ENCODE measurements around the gene TMOD2. TPM values are rescaled to one million over a fixed set of nuclear protein-coding genes. Genes with fewer than 3 reads are reported as not detected.

Gene TMOD2
- total RNA-seq, 4 donors from 2014 or later, result 14.6 to 24.9 (median 19.5) TPM

- Histone ChIP-seq H3K9me3 (no peaks in the 10 kb centered on the region), H3K4me1 (peaks cover 11 to 34% (median 28%) of the 10 kb centered on the region in 4 donors), H3K36me3 (no peaks in the 10 kb centered on the region), H3K4me3 (peak overlapping the region in 2 of 4 donors; percentile 82 to 95), H3K27ac (replicated peaks in 1 of 4) (peak overlapping the region; percentile 87 to 94 (median 90)), H3K27me3 (no peaks in the 10 kb centered on the region)
- TF ChIP-seq CTCF (IDR thresholded peaks at IDR 0.05), result no peak
- TF ChIP-seq EP300 (IDR thresholded peaks at IDR 0.05), result no peak
- no peak for TF ChIP-seq POLR2AphosphoS5 (IDR thresholded peaks at IDR 0.05)
- no peak for TF ChIP-seq POLR2A (IDR thresholded peaks at IDR 0.05; ENCODE audit: low read depth)
- DNase-seq (ENCODE audit: extremely low spot score), result peak; percentile 53
- WGBS, result 65% methylated on average over 2 of the region's 2 CpGs
- intact Hi-C loops (cut with DNase I), result no loop called here
Observed at GRCh38 chr15:51738553-51738952, 12.8 kb upstream of the TMOD2 start.

- intact Hi-C loops (cut with DNase I), result no loop called here
- peak overlapping the region in 1 of 4 donors; percentile 94 for H3K27ac ChIP-seq (replicated peaks in 1 of 4)
- H3K9me3 ChIP-seq, result no peaks in the 10 kb centered on the region
- no peaks in the 10 kb centered on the region for H3K36me3 ChIP-seq
- peaks cover 11 to 34% (median 28%) of the 10 kb centered on the region in 4 donors for H3K4me1 ChIP-seq
- peak; percentile 12 for DNase-seq (ENCODE audit: extremely low spot score)
- WGBS, result 88% methylated on average over 2 of the region's 2 CpGs
- H3K4me3 ChIP-seq, result no peak overlapping the region
- no peak for TF ChIP-seq CTCF (IDR thresholded peaks at IDR 0.05)
- TF ChIP-seq POLR2AphosphoS5 (IDR thresholded peaks at IDR 0.05), result no peak
- TF ChIP-seq POLR2A (IDR thresholded peaks at IDR 0.05; ENCODE audit: low read depth), result no peak
- TF ChIP-seq EP300 (IDR thresholded peaks at IDR 0.05), result no peak
- H3K27me3 ChIP-seq, result no peaks in the 10 kb centered on the region
Observed at GRCh38 chr15:51739061-51739712, 12.2 kb upstream of the TMOD2 start.

- DNase-seq (ENCODE audit: extremely low spot score), result peak; percentile 10
- no peak for TF ChIP-seq POLR2A (IDR thresholded peaks at IDR 0.05; ENCODE audit: low read depth)
- no peak for TF ChIP-seq CTCF (IDR thresholded peaks at IDR 0.05)
- TF ChIP-seq EP300 (IDR thresholded peaks at IDR 0.05), result no peak
- no peak for TF ChIP-seq POLR2AphosphoS5 (IDR thresholded peaks at IDR 0.05)
- Histone ChIP-seq H3K4me1 (peaks cover 14 to 20% (median 18%) of the 10 kb centered on the region in 4 donors), H3K27ac (replicated peaks in 1 of 4) (no peak overlapping the region), H3K36me3 (no peaks in the 10 kb centered on the region), H3K4me3 (no peak overlapping the region), H3K27me3 (no peaks in the 10 kb centered on the region), H3K9me3 (no peaks in the 10 kb centered on the region)
- 89% methylated on average over 5 of the region's 5 CpGs for WGBS
- intact Hi-C loops (cut with DNase I), result no loop called here
Observed at GRCh38 chr15:51749307-51749706, 2.1 kb upstream of the TMOD2 start.

- Histone ChIP-seq H3K4me1 (peaks cover 14 to 20% (median 20%) of the 10 kb centered on the region in 4 donors), H3K4me3 (no peak overlapping the region), H3K27ac (replicated peaks in 1 of 4) (no peak overlapping the region), H3K9me3 (no peaks in the 10 kb centered on the region), H3K27me3 (no peaks in the 10 kb centered on the region), H3K36me3 (no peaks in the 10 kb centered on the region)
- DNase-seq (ENCODE audit: extremely low spot score), result peak; percentile 12
- no peak for TF ChIP-seq POLR2A (IDR thresholded peaks at IDR 0.05; ENCODE audit: low read depth)
- TF ChIP-seq CTCF (IDR thresholded peaks at IDR 0.05), result no peak
- TF ChIP-seq EP300 (IDR thresholded peaks at IDR 0.05), result no peak
- no peak for TF ChIP-seq POLR2AphosphoS5 (IDR thresholded peaks at IDR 0.05)
- intact Hi-C loops (cut with DNase I), result no loop called here
- 76% methylated on average over 4 of the region's 4 CpGs for WGBS
Observed at GRCh38 chr15:51750186-51750585, 1.2 kb upstream of the TMOD2 start.

Data from esophagus muscularis mucosa (tissue), 4 donors.